ENCODE results near the gene AGBL1.

The AGBL1 gene

DNA sequence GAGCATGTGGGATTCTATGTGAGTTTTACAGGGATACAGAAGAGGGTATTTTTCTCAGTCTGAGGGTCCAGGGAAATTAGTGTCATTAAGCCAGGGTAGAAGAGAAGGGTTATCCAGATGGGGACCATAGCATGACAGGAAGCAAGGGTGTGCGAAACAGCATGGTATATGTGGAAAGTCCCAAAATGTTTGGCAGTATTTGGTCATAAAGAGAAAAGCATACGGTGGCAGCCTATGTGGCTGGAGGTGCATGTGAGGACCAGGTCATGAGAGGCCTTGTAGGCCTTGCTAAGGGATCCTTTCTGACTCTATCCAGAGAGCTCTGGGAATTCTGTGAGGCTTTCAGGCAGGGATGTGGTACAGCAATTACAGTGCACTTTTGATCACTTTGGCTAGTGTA, 411.4 kb downstream of the AGBL1 start:
- DNase-seq (ENCODE audit: extremely low spot score), result no peak
- TF ChIP-seq, protein P1, sequence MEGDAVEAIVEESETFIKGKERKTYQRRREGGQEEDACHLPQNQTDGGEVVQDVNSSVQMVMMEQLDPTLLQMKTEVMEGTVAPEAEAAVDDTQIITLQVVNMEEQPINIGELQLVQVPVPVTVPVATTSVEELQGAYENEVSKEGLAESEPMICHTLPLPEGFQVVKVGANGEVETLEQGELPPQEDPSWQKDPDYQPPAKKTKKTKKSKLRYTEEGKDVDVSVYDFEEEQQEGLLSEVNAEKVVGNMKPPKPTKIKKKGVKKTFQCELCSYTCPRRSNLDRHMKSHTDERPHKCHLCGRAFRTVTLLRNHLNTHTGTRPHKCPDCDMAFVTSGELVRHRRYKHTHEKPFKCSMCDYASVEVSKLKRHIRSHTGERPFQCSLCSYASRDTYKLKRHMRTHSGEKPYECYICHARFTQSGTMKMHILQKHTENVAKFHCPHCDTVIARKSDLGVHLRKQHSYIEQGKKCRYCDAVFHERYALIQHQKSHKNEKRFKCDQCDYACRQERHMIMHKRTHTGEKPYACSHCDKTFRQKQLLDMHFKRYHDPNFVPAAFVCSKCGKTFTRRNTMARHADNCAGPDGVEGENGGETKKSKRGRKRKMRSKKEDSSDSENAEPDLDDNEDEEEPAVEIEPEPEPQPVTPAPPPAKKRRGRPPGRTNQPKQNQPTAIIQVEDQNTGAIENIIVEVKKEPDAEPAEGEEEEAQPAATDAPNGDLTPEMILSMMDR (IDR thresholded peaks at IDR 0.05; ENCODE audit: control extremely low read depth, extremely low read depth, low read depth, missing control alignments), result no peak
- ChIA-PET CTCF (no interaction called here), POLR2A (no interaction called here)

DNA sequence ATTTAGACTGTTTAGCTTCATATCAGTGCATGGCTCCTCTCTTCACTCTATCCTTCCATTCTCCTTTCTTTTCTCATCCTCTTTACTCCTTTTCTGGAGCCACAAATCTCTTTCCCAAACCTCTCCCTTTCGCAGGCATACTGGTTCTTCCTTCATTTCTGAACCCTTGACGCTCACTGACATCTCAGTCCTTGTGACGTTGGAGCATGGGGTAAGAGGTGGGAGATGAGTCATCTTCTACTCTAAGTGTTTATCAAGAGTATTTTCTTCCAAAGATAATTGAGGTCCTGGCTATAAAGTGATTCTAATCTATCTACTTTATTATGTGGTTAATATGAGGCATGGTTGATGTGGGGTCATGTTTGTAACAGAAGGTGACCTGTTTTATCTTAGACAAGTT, 414.2 kb downstream of the AGBL1 start:
- no peak for DNase-seq (ENCODE audit: extremely low spot score)
- POLR2A ChIA-PET, result no interaction called here
- TF ChIP-seq, protein P1 (IDR thresholded peaks at IDR 0.05; ENCODE audit: control extremely low read depth, extremely low read depth, low read depth, missing control alignments), result no peak
- CTCF ChIA-PET, result no interaction called here

DNA sequence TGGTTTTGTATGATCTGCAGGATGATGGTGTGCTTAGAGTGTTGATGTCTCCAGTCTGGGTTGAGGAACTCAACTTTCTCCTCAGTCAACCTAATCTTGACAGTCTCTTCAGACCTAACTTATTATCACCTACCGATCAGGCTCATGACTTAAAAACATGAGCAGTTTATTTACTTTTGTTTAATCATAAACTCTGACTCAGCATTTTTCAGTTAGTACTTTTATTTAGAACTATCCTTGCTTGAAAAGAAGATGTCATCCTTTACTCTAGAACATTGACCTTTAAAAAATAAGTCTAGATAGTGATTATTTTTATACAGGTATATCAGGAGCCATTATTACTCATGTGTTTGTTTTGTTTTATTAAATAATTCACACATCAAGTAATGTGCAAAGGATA, 414.8 kb downstream of the AGBL1 start:
- DNase-seq (ENCODE audit: extremely low spot score), result no peak
- TF ChIP-seq, protein P1 (IDR thresholded peaks at IDR 0.05; ENCODE audit: control extremely low read depth, extremely low read depth, low read depth, missing control alignments), result no peak
- POLR2A ChIA-PET, result no interaction called here
- CTCF ChIA-PET, result no interaction called here

DNA sequence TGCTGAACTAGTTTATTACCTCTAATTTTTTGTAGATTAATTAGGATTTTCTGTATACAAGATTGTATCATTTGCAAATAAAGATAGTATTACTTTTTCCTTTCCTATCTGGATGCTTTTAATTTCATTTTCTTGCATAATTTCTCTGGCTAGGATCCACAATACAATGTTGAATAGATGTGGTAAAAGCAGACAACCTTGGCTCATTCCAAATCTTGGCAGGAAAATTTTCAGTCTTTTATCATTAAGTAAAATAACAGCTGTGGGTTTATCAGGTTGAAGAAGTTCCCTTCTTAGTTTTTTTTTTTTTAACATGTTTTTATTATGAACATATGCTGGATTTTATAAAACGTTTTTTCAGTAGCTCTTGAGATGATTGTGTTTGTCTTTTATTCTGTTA, 422.6 kb downstream of the AGBL1 start:
- DNase-seq (ENCODE audit: extremely low spot score), result no peak
- ChIA-PET CTCF (interaction anchor here (1.0 kb wide), 1 partner anchor 12 kb away, joined by 6 read pairs; no protein-coding TSS in a partner anchor), POLR2A (no interaction called here)
- TF ChIP-seq, protein P1 (IDR thresholded peaks at IDR 0.05; ENCODE audit: control extremely low read depth, extremely low read depth, low read depth, missing control alignments), result no peak

DNA sequence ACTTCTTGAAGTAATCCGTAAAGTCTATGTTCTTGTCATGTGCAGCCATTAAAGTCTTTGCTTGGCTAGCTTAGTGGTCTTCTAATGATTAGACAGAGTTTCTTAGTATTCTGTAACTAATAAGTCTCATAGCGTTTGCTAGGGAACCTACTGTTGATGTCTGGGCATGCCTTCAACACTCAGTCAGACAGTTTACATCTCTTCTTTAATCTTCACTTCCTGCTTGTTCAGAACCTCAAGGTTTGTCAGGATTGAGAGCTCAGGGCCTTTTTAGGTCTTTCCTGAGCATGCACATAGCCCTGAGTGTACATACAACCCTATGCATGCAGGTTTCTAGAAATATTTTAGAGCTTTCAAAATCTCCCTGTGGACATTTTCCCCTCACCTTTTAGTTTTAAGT, 426.3 kb downstream of the AGBL1 start:
- POLR2A ChIA-PET, result no interaction called here
- no peak for DNase-seq (ENCODE audit: extremely low spot score)
- CTCF ChIA-PET, result no interaction called here
- TF ChIP-seq, protein P1 (IDR thresholded peaks at IDR 0.05; ENCODE audit: control extremely low read depth, extremely low read depth, low read depth, missing control alignments), result no peak

DNA sequence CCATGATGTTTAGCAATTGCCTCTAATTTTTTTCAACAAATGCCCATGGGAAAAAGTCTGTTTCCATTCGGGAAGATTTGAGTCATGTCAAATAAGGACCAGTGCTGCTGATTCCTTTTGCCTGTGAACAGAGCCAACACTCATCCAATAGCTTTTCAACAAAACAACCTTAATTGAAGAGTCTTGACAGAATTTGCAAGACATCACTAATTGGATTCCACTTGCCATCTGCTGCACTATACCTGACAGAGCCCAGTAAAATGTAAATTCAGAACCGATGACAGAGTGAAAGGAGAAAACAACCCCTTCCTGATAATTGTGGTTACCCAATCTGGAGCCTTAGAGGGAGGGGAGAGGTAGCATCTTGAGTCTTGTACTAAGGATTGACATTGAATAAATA, 426.7 kb downstream of the AGBL1 start:
- CTCF ChIA-PET, result no interaction called here
- POLR2A ChIA-PET, result no interaction called here
- DNase-seq (ENCODE audit: extremely low spot score), result no peak
- TF ChIP-seq, protein P1 (IDR thresholded peaks at IDR 0.05; ENCODE audit: control extremely low read depth, extremely low read depth, low read depth, missing control alignments), result no peak

DNA sequence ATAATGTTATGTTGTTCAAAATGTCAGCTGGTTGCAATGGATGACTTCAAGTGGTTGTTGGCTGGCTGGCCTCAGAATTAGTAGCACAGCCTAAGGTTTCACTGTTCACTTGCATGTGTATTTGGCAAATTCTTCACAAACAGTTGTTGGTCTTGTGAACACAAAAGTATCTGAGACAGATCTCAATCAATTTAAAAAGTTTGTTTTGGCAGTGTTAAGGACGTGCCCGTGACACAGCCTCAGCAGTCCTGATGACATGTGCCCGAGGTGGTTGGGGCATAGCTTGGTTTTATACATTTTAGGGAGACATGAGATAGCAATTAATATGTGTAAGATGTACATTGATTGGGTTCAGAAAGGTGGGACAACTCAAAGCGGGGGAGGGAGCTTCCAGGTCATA, 436.0 kb downstream of the AGBL1 start:
- DNase-seq (ENCODE audit: extremely low spot score), result no peak
- ChIA-PET POLR2A (no interaction called here), CTCF (no interaction called here)
- TF ChIP-seq, protein P1 (IDR thresholded peaks at IDR 0.05; ENCODE audit: control extremely low read depth, extremely low read depth, low read depth, missing control alignments), result no peak

Measured in GM10248 (cell line).